ENCODE results near the gene IL1RN.

- TF ChIP-seq POLR2A (IDR thresholded peaks at IDR 0.05; ENCODE audit: control extremely low read depth in 1 of 2, low read depth in 2 of 2, low read length in 2 of 2) = no peak
- TF ChIP-seq MAX (IDR thresholded peaks at IDR 0.05) = no peak
- TF ChIP-seq POLR2AphosphoS5 (IDR thresholded peaks at IDR 0.05; ENCODE audit: low read depth, low read length) = no peak
These were observed 39.9 kb downstream of the IL1RN start for GRCh38 chr2:113167115-113167932.

All from H1 (cell line).